Psoas muscle (tissue), 8 donors: Measurements from ENCODE around the gene PRKX. TPM values are rescaled to one million over a fixed set of nuclear protein-coding genes. Genes with fewer than 3 reads are reported as not detected.
"Not testable (repeated sequence)": the region's sequence is repeated elsewhere in the genome, so short reads cannot be mapped to it uniquely, and the experiment has no call there.

ENCODE experiments used
- ATAC-seq, 4 donors: fragments of 200-7000 bp; cut with Tn5 transposase; one replicate each; pipeline ENCODE4 v1.9.1; 2020; ENCODE audit warnings: moderate library complexity in 3 of 4, mild to moderate bottlenecking in 2 of 4
- DNase-seq, 2 donors: peaks; one replicate each; pipeline ENCODE4 v3.0.0-alpha.2; 2020
- H3K27ac ChIP-seq: fragments of 200-600 bp; one replicate; pipeline ENCODE4 v1.8.0; 2022
- H3K27me3 ChIP-seq, 3 donors: fragments of 200-600 bp in 1 of 3; one replicate each; pipeline versions ENCODE4 v1.6.1 to v1.8.0; 2013 to 2022; ENCODE audit warnings: low read length in 2 of 3, mild to moderate bottlenecking in 2 of 3, moderate library complexity in 1 of 3; ENCODE audit not compliant: insufficient read depth in 3 of 3
- H3K36me3 ChIP-seq, 2 donors: fragments of 200-600 bp in 1 of 2; one replicate each; pipeline versions ENCODE4 v1.6.1 to v1.8.0; 2013 to 2022; ENCODE audit warnings: low read depth in 1 of 2, mild to moderate bottlenecking in 1 of 2, moderate library complexity in 1 of 2; ENCODE audit not compliant: insufficient read depth in 1 of 2
- H3K4me1 ChIP-seq: fragments of 200-600 bp; one replicate; pipeline ENCODE4 v1.8.0; 2022
- H3K4me3 ChIP-seq: fragments of 200-600 bp; one replicate; pipeline ENCODE4 v1.8.0; 2022; ENCODE audit warnings: mild to moderate bottlenecking
- H3K9me3 ChIP-seq: fragments of 200-600 bp; one replicate; pipeline ENCODE4 v1.8.0; 2022
- WGBS, 3 donors: extraction: QIAGEN DNeasy Blood & Tissue Kit; methylation state at CpG; one replicate each; pipeline versions ENCODE4 v1.1.6 to v1.1.7; 2013; 5-methylcytosine and 5-hydroxymethylcytosine counted together
- intact Hi-C, 2 donors: fragments of 100-400 bp; cut with DNase I; formaldehyde crosslinking; loops; one replicate each; pipeline versions ENCODE4 v1.11.0 to v1.14.2; 2022
- polyA plus RNA-seq, 3 donors: library from polyadenylated mRNA; stranded (reverse); fragments of 200-250 nt; gene quantifications; one replicate each; pipeline ENCODE4 v1.2.3, GENCODE V29; 2013
- total RNA-seq, 4 donors: library from RNA; stranded (reverse); fragmentation: NEBNext Ultra II Directional in 2 of 4; extraction: Animal tissue kit (Norgen Biotek cat#: 25700) in 2 of 4; gene quantifications; one replicate each; pipeline versions ENCODE4 v1.2.1 to v1.2.4, GENCODE V29; 2021 to 2023
- TF ChIP-seq, protein P1 (sequence below): fragments of 200-600 bp; IDR thresholded peaks from one replicate; pipeline ENCODE4 v1.8.0; 2022; ENCODE audit warnings: antibody characterized with exemption
- donor health status: healthy with polysubstance abuse.
- donor health status: DM: no; HTN: no; CAD: no; lungs with moderate emphysema.
- donor health status: Bipolar disorder and iron deficiency.
- donor health status: healthy.
- donor health status: DM: yes; HTN: yes; CAD: no.
- donor health status: DM: no; HTN: no; CAD: no.
- donor health status: DM: no; HTN: no; CAD: no.
- donor health status: DM: yes; HTN: yes; CAD: no.

Gene PRKX
- total and polyA plus RNA-seq, 7 donors = 0.59 to 4.5 (median 2.7) TPM

DNA sequence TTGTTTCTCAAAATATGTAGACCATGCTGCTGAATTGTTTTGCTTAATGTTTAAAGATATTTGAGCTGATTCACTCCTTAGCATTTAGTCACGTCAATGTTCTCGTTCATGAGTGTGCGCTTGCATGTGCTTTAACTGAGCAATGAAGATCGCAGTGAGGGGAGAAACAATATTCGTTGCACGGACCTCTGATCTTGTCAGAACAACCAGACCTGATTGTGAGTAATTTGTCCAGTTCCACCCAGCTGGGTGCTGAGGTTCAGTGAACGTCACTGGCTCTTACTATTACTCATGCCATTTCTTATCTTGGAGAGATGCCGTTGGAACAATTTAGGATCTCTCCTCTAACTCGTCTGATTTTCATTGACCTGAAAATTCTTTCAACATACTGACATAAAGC is 15.0 kb upstream of the PRKX start:
- WGBS, 3 donors = 57 to 66% (median 58%) methylated on average over 9 of the region's 9 CpGs
- ATAC-seq = no peak

GRCh38 chrX:3723460-3723859 is 10.0 kb upstream of the PRKX start:
- H3K36me3 ChIP-seq, H3K27me3 ChIP-seq, H3K4me1 ChIP-seq, intact Hi-C loops, H3K4me3 ChIP-seq, H3K27ac ChIP-seq, DNase-seq, ATAC-seq, H3K9me3 ChIP-seq: not testable (repeated sequence)
- WGBS, 3 donors = 90 to 91% (median 90%) methylated on average over 8 to 9 of the region's 9 CpGs

More for the DNA sequence above, 15.0 kb upstream of the PRKX start:
- intact Hi-C loops = no loop called here
- DNase-seq = no peak
- Histone ChIP-seq H3K27me3 (no peaks in the 10 kb centered on the region), H3K9me3 (no peaks in the 10 kb centered on the region), H3K27ac (no peak overlapping the region), H3K4me1 (no peaks in the 10 kb centered on the region), H3K36me3 (no peaks in the 10 kb centered on the region), H3K4me3 (no peak overlapping the region)
- TF ChIP-seq, protein P1, sequence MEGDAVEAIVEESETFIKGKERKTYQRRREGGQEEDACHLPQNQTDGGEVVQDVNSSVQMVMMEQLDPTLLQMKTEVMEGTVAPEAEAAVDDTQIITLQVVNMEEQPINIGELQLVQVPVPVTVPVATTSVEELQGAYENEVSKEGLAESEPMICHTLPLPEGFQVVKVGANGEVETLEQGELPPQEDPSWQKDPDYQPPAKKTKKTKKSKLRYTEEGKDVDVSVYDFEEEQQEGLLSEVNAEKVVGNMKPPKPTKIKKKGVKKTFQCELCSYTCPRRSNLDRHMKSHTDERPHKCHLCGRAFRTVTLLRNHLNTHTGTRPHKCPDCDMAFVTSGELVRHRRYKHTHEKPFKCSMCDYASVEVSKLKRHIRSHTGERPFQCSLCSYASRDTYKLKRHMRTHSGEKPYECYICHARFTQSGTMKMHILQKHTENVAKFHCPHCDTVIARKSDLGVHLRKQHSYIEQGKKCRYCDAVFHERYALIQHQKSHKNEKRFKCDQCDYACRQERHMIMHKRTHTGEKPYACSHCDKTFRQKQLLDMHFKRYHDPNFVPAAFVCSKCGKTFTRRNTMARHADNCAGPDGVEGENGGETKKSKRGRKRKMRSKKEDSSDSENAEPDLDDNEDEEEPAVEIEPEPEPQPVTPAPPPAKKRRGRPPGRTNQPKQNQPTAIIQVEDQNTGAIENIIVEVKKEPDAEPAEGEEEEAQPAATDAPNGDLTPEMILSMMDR = no peak

- TF ChIP-seq, protein P1 = no peak
- no peaks in the 10 kb centered on the region for H3K36me3 ChIP-seq
- intact Hi-C loops = no loop called here
- H3K4me3 ChIP-seq = no peak overlapping the region
- no peaks in the 10 kb centered on the region for H3K9me3 ChIP-seq
- WGBS, 3 donors = 47 to 58% (median 55%) methylated on average over 11 of the region's 11 CpGs
- DNase-seq (no peak), ATAC-seq (no peak)
- peaks cover 0 to 22% (median 0%) of the 10 kb centered on the region in 3 donors for H3K27me3 ChIP-seq
- H3K4me1 ChIP-seq = no peaks in the 10 kb centered on the region
- H3K27ac ChIP-seq = no peak overlapping the region
Measured at GRCh38 chrX:3717742-3718420, 4.4 kb upstream of the PRKX start.

GRCh38 chrX:3715921-3716320 is 2.5 kb upstream of the PRKX start:
- 67 to 77% (median 73%) methylated on average over 3 of the region's 3 CpGs for WGBS, 3 donors
- ATAC-seq = no peak
- Histone ChIP-seq H3K4me1 (no peaks in the 10 kb centered on the region), H3K36me3 (no peaks in the 10 kb centered on the region), H3K9me3 (no peaks in the 10 kb centered on the region), H3K27ac (no peak overlapping the region), H3K4me3 (no peak overlapping the region), H3K27me3 (peaks cover 0 to 33% (median 0%) of the 10 kb centered on the region in 3 donors)
- intact Hi-C loops = no loop called here
- no peak for DNase-seq
- TF ChIP-seq, protein P1 = no peak

- H3K4me1 ChIP-seq, intact Hi-C loops, H3K9me3 ChIP-seq, ATAC-seq, H3K27ac ChIP-seq, H3K4me3 ChIP-seq, H3K36me3 ChIP-seq, DNase-seq: not testable (repeated sequence)
- peaks cover 0 to 33% (median 0%) of the 10 kb centered on the region in 3 donors for H3K27me3 ChIP-seq
- WGBS, 3 donors = 48 to 76% (median 57%) methylated on average over 24 to 38 of the region's 38 CpGs
Measured at GRCh38 chrX:3714706-3715479, 1.4 kb upstream of the PRKX start.
